K562 (cell line): ENCODE data around the gene IQCF6. TPM values are rescaled to one million over a fixed set of nuclear protein-coding genes. Genes with fewer than 3 reads are reported as not detected.

Experiments
- polyA plus RNA-seq, 8 experiments: library from polyadenylated mRNA; depleted of rRNA in 4 of 8; stranded (reverse) in 5 of 8; unstranded in 3 of 8; fragments of >200 nt; fragmentation: Nextera tagmentation in 2 of 8; fragmentation: Illumina TruSeq in 1 of 8; extraction: Ambion mirVana in 2 of 8; extraction: Trizol in 1 of 8; gene quantifications; 2 replicates each; pipeline versions ENCODE4 v1.2.1 to v1.2.3, GENCODE V29; 2011 to 2014; ENCODE audit warnings: inconsistent platforms in 1 of 8, missing spikeins in 1 of 8
- total RNA-seq, 7 experiments: library from RNA; depleted of rRNA in 6 of 7; stranded (reverse); fragments of >200 nt in 6 of 7; fragmentation: Illumina TruSeq in 2 of 7; extraction: Trizol in 2 of 7; gene quantifications; 2 replicates each; pipeline versions ENCODE4 v1.2.1 to v1.2.3, GENCODE V29; 2011 to 2021; ENCODE audit warnings: low replicate concordance in 1 of 7

IQCF6 gene
- total and polyA plus RNA-seq, 9 of the 15 experiments (the other 6 are each of a cell fraction or from before 2014, with no cell fraction given), result not detected

Other genes starting within 250 kb of the IQCF6 start
Only the 7 nearest of the 14 such genes appear.
- gene TEX264, start 108.0 kb downstream of the IQCF6 start, total RNA-seq (2014; rRNA removed), result 31.0 and 42.5 TPM in 2 replicates
- 19.8 and 25.4 TPM in 2 replicates for gene TEX264, start 108.0 kb downstream of the IQCF6 start, total RNA-seq (2014; rRNA removed; fragmentation: Illumina TruSeq; extraction: Trizol)
- 31.3 and 34.7 TPM in 2 replicates for gene TEX264, start 108.0 kb downstream of the IQCF6 start, total RNA-seq (2015; rRNA removed; fragmentation: Illumina TruSeq; extraction: Trizol)
- 29.5 and 32.1 TPM in 2 replicates for gene TEX264, start 108.0 kb downstream of the IQCF6 start, total RNA-seq (2021)
- 31.3 and 35.8 TPM in 2 replicates for gene TEX264, start 108.0 kb downstream of the IQCF6 start, polyA plus RNA-seq (2011; rRNA removed)
- gene TEX264, start 108.0 kb downstream of the IQCF6 start, polyA plus RNA-seq (2014; fragmentation: Illumina TruSeq; extraction: Trizol), result 44.4 and 47.0 TPM in 2 replicates
- 10 to 100 TPM in 1 of 2 experiments, 1 to 10 TPM in 1; 4.1 to 20.2 TPM for gene TEX264, start 108.0 kb downstream of the IQCF6 start, polyA plus RNA-seq (2014; fragmentation: Nextera tagmentation; extraction: Ambion mirVana)
- gene TEX264, start 108.0 kb downstream of the IQCF6 start, polyA plus RNA-seq (2014; rRNA removed), result 30.1 and 34.9 TPM in 2 replicates
- gene GRM2, start 72.2 kb downstream of the IQCF6 start, total RNA-seq (2014; rRNA removed), result not detected in 2 replicates
- not detected in 2 replicates for gene GRM2, start 72.2 kb downstream of the IQCF6 start, total RNA-seq (2014; rRNA removed; fragmentation: Illumina TruSeq; extraction: Trizol)
- not detected in 2 replicates for gene GRM2, start 72.2 kb downstream of the IQCF6 start, total RNA-seq (2015; rRNA removed; fragmentation: Illumina TruSeq; extraction: Trizol)
- not detected in 2 replicates for gene GRM2, start 72.2 kb downstream of the IQCF6 start, total RNA-seq (2021)
- not detected in 2 replicates for gene GRM2, start 72.2 kb downstream of the IQCF6 start, polyA plus RNA-seq (2011; rRNA removed)
- not detected in 2 replicates for gene GRM2, start 72.2 kb downstream of the IQCF6 start, polyA plus RNA-seq (2014; fragmentation: Illumina TruSeq; extraction: Trizol)
- gene GRM2, start 72.2 kb downstream of the IQCF6 start, polyA plus RNA-seq (2014; fragmentation: Nextera tagmentation; extraction: Ambion mirVana), result not detected
- not detected in 2 replicates for gene GRM2, start 72.2 kb downstream of the IQCF6 start, polyA plus RNA-seq (2014; rRNA removed)
- not detected in 2 replicates for gene IQCF2, start 82.4 kb upstream of the IQCF6 start, total RNA-seq (2014; rRNA removed)
- not detected in 2 replicates for gene IQCF2, start 82.4 kb upstream of the IQCF6 start, total RNA-seq (2014; rRNA removed; fragmentation: Illumina TruSeq; extraction: Trizol)
- gene IQCF2, start 82.4 kb upstream of the IQCF6 start, total RNA-seq (2015; rRNA removed; fragmentation: Illumina TruSeq; extraction: Trizol), result not detected in 2 replicates
- not detected in 2 replicates for gene IQCF2, start 82.4 kb upstream of the IQCF6 start, total RNA-seq (2021)
- gene IQCF2, start 82.4 kb upstream of the IQCF6 start, polyA plus RNA-seq (2011; rRNA removed), result not detected in 2 replicates
- not detected in 2 replicates for gene IQCF2, start 82.4 kb upstream of the IQCF6 start, polyA plus RNA-seq (2014; fragmentation: Illumina TruSeq; extraction: Trizol)
- not detected for gene IQCF2, start 82.4 kb upstream of the IQCF6 start, polyA plus RNA-seq (2014; fragmentation: Nextera tagmentation; extraction: Ambion mirVana)
- gene IQCF2, start 82.4 kb upstream of the IQCF6 start, polyA plus RNA-seq (2014; rRNA removed), result not detected in 2 replicates
- not detected in 2 replicates for gene IQCF5, start 96.4 kb upstream of the IQCF6 start, total RNA-seq (2014; rRNA removed)
- not detected in 2 replicates for gene IQCF5, start 96.4 kb upstream of the IQCF6 start, total RNA-seq (2014; rRNA removed; fragmentation: Illumina TruSeq; extraction: Trizol)
- not detected in 2 replicates for gene IQCF5, start 96.4 kb upstream of the IQCF6 start, total RNA-seq (2015; rRNA removed; fragmentation: Illumina TruSeq; extraction: Trizol)
- not detected in 2 replicates for gene IQCF5, start 96.4 kb upstream of the IQCF6 start, total RNA-seq (2021)
- not detected in 2 replicates for gene IQCF5, start 96.4 kb upstream of the IQCF6 start, polyA plus RNA-seq (2011; rRNA removed)
- not detected in 2 replicates for gene IQCF5, start 96.4 kb upstream of the IQCF6 start, polyA plus RNA-seq (2014; fragmentation: Illumina TruSeq; extraction: Trizol)
- not detected for gene IQCF5, start 96.4 kb upstream of the IQCF6 start, polyA plus RNA-seq (2014; fragmentation: Nextera tagmentation; extraction: Ambion mirVana)
- gene IQCF5, start 96.4 kb upstream of the IQCF6 start, polyA plus RNA-seq (2014; rRNA removed), result not detected in 2 replicates
- gene IQCF1, start 124.1 kb upstream of the IQCF6 start, total RNA-seq (2014; rRNA removed), result not detected in 2 replicates
- gene IQCF1, start 124.1 kb upstream of the IQCF6 start, total RNA-seq (2014; rRNA removed; fragmentation: Illumina TruSeq; extraction: Trizol), result not detected in 2 replicates
- gene IQCF1, start 124.1 kb upstream of the IQCF6 start, total RNA-seq (2015; rRNA removed; fragmentation: Illumina TruSeq; extraction: Trizol), result not detected in 2 replicates
- gene IQCF1, start 124.1 kb upstream of the IQCF6 start, total RNA-seq (2021), result not detected in 2 replicates
- not detected in 2 replicates for gene IQCF1, start 124.1 kb upstream of the IQCF6 start, polyA plus RNA-seq (2011; rRNA removed)
- not detected in 2 replicates for gene IQCF1, start 124.1 kb upstream of the IQCF6 start, polyA plus RNA-seq (2014; fragmentation: Illumina TruSeq; extraction: Trizol)
- not detected for gene IQCF1, start 124.1 kb upstream of the IQCF6 start, polyA plus RNA-seq (2014; fragmentation: Nextera tagmentation; extraction: Ambion mirVana)
- gene IQCF1, start 124.1 kb upstream of the IQCF6 start, polyA plus RNA-seq (2014; rRNA removed), result not detected in 2 replicates
- 62.6 and 68.5 TPM in 2 replicates for gene RRP9, start 162.7 kb upstream of the IQCF6 start, total RNA-seq (2014; rRNA removed)
- gene RRP9, start 162.7 kb upstream of the IQCF6 start, total RNA-seq (2014; rRNA removed; fragmentation: Illumina TruSeq; extraction: Trizol), result 15.7 and 29.1 TPM in 2 replicates
- gene RRP9, start 162.7 kb upstream of the IQCF6 start, total RNA-seq (2015; rRNA removed; fragmentation: Illumina TruSeq; extraction: Trizol), result 48.9 and 52.4 TPM in 2 replicates
- 64.1 and 67.0 TPM in 2 replicates for gene RRP9, start 162.7 kb upstream of the IQCF6 start, total RNA-seq (2021)
- gene RRP9, start 162.7 kb upstream of the IQCF6 start, polyA plus RNA-seq (2011; rRNA removed), result 20.3 and 23.1 TPM in 2 replicates
- gene RRP9, start 162.7 kb upstream of the IQCF6 start, polyA plus RNA-seq (2014; fragmentation: Illumina TruSeq; extraction: Trizol), result 45.9 and 55.5 TPM in 2 replicates
- gene RRP9, start 162.7 kb upstream of the IQCF6 start, polyA plus RNA-seq (2014; fragmentation: Nextera tagmentation; extraction: Ambion mirVana), result 10 to 100 TPM in 1 of 2 experiments, 1 to 10 TPM in 1; 5.2 to 12.9 TPM
- gene RRP9, start 162.7 kb upstream of the IQCF6 start, polyA plus RNA-seq (2014; rRNA removed), result 62.1 and 64.4 TPM in 2 replicates
- gene PARP3, start 163.1 kb upstream of the IQCF6 start, total RNA-seq (2014; rRNA removed), result 5.2 and 6.2 TPM in 2 replicates
- 1.9 and 2.2 TPM in 2 replicates for gene PARP3, start 163.1 kb upstream of the IQCF6 start, total RNA-seq (2014; rRNA removed; fragmentation: Illumina TruSeq; extraction: Trizol)
- 4.6 and 4.7 TPM in 2 replicates for gene PARP3, start 163.1 kb upstream of the IQCF6 start, total RNA-seq (2015; rRNA removed; fragmentation: Illumina TruSeq; extraction: Trizol)
- gene PARP3, start 163.1 kb upstream of the IQCF6 start, total RNA-seq (2021), result 4.8 and 6.5 TPM in 2 replicates
- 3.7 and 6.6 TPM in 2 replicates for gene PARP3, start 163.1 kb upstream of the IQCF6 start, polyA plus RNA-seq (2011; rRNA removed)
- 4.5 and 5.3 TPM in 2 replicates for gene PARP3, start 163.1 kb upstream of the IQCF6 start, polyA plus RNA-seq (2014; fragmentation: Illumina TruSeq; extraction: Trizol)
- gene PARP3, start 163.1 kb upstream of the IQCF6 start, polyA plus RNA-seq (2014; fragmentation: Nextera tagmentation; extraction: Ambion mirVana), result under 1 TPM; 0.46 to 0.55 TPM
- gene PARP3, start 163.1 kb upstream of the IQCF6 start, polyA plus RNA-seq (2014; rRNA removed), result 6.6 TPM in 2 replicates